HepG2 (cell line): ENCODE results near the gene NRG2. TPM values are rescaled to one million over a fixed set of nuclear protein-coding genes. Genes with fewer than 3 reads are reported as not detected.

Experiments
- ATAC-seq: fragments of 200-7000 bp; cut with Tn5 transposase; 3 replicates; pipeline ENCODE4 v1.9.1; 2020; ENCODE audit warnings: mild to moderate bottlenecking, moderate library complexity
- BruUV-seq: library from RNA; stranded (reverse); fragments of 400-500 nt; replicated peaks from 2 replicates; lab custom pipeline; 2021; lab: Mats Ljungman, UMichigan
- CTCF ChIA-PET: fragments of 300-600 bp; formaldehyde crosslinking; extraction: SDS; loops from one replicate; lab custom pipeline; 2021; ENCODE audit warnings: low total read pairs, inconsistent platforms, low intra/inter-chr PET ratio; lab: Yijun Ruan, JAX
- POLR2A ChIA-PET: fragments of 350-600 bp; sonication (Branson Sonifier 250); formaldehyde crosslinking; loops from one replicate; lab custom pipeline; 2020; ENCODE audit warnings: antibody characterized with exemption, inconsistent platforms; lab: Yijun Ruan, JAX
- DNase-seq: peaks from one replicate; pipeline ENCODE4 v3.0.0-alpha.2; 2015; ENCODE audit warnings: low spot score
- FAIRE-seq: peaks from 3 replicates; lab custom pipeline; 2011; peaks lifted over from hg19 to GRCh38; lab: Jason Lieb, UNC
- H2AFZ ChIP-seq: one replicate; pipeline ENCODE4 v1.6.1; 2011; ENCODE audit warnings: low read length, inconsistent platforms
- H3K27ac ChIP-seq: fragments of 300-600 bp; 3 replicates; pipeline ENCODE4 v1.8.0; 2011; ENCODE audit warnings: mixed run types, mild to moderate bottlenecking, mixed read lengths, low read length, inconsistent platforms; ENCODE audit not compliant: insufficient read depth; ENCODE audit errors: extremely low read length
- H3K27me3 ChIP-seq, 2 experiments: fragments of 200-600 bp in 1 of 2; 2 replicates in 1 of 2; 3 replicates in 1 of 2; pipeline versions ENCODE4 v1.6.0 to v1.8.0; 2011; ENCODE audit warnings: low read length in 2 of 2, mild to moderate bottlenecking in 2 of 2, moderate library complexity in 2 of 2, inconsistent platforms in 1 of 2; ENCODE audit not compliant: insufficient read depth in 2 of 2, control insufficient read depth in 1 of 2
- H3K36me3 ChIP-seq, 2 experiments: fragments of 200-600 bp in 1 of 2; replicated peaks in 1 of 2; 2 replicates in 1 of 2; 3 replicates in 1 of 2; pipeline versions ENCODE4 v1.5.1 to v1.8.0; 2011; ENCODE audit warnings: low read length in 2 of 2, inconsistent platforms in 1 of 2; ENCODE audit not compliant: insufficient read depth in 2 of 2, control insufficient read depth in 1 of 2
- H3K4me1 ChIP-seq: 2 replicates; pipeline ENCODE4 v1.5.1; 2012; ENCODE audit warnings: low read length, inconsistent platforms; ENCODE audit not compliant: insufficient read depth
- H3K4me2 ChIP-seq: 2 replicates; pipeline ENCODE4 v1.6.0; 2011; ENCODE audit warnings: low read depth, low read length, inconsistent platforms
- H3K4me3 ChIP-seq, 3 experiments: fragments of 200-600 bp in 1 of 3; sonication (generic), shearing (Covaris generic) in 1 of 3; replicated peaks in 1 of 3; 2 replicates each; pipeline ENCODE4 v1.5.1; 2011 to 2016; ENCODE audit warnings: low read length in 3 of 3, inconsistent platforms in 2 of 3, low read depth in 2 of 3, mild to moderate bottlenecking in 2 of 3, control low read depth in 1 of 3, mixed read lengths in 1 of 3; ENCODE audit not compliant: insufficient read depth in 1 of 3
- H3K79me2 ChIP-seq: one replicate; pipeline ENCODE4 v1.6.1; 2011; ENCODE audit warnings: low read length, inconsistent platforms; ENCODE audit not compliant: insufficient read depth
- H3K9ac ChIP-seq: 2 replicates; pipeline ENCODE4 v1.6.0; 2011; ENCODE audit warnings: mild to moderate bottlenecking, low read depth, low read length, inconsistent platforms; ENCODE audit not compliant: insufficient read depth
- H3K9me3 ChIP-seq: 2 replicates; pipeline ENCODE4 v1.5.1; 2012; ENCODE audit warnings: mild to moderate bottlenecking, low read length
- H4K20me1 ChIP-seq: 2 replicates; pipeline ENCODE4 v1.6.0; 2011; ENCODE audit warnings: inconsistent platforms, mild to moderate bottlenecking, low read length, moderate library complexity; ENCODE audit not compliant: insufficient read depth
- HDAC2 ChIP-seq: sonication (generic); formaldehyde crosslinking; IDR thresholded peaks from 2 replicates; pipeline ENCODE4 v1.4.0; 2020; ENCODE audit warnings: missing genetic modification reagents
- KLF13 ChIP-seq: sonication (generic); formaldehyde crosslinking; IDR thresholded peaks from 2 replicates; pipeline ENCODE4 v1.4.0; 2020; ENCODE audit warnings: mild to moderate bottlenecking, missing genetic modification reagents
- POLR2G ChIP-seq: fragments of 200-400 bp; formaldehyde crosslinking; IDR thresholded peaks from 2 replicates; pipeline ENCODE4 v1.6.1; 2018; ENCODE audit warnings: mild to moderate bottlenecking, low read depth, low read length, moderate library complexity
- ZBTB7B ChIP-seq: sonication (generic); formaldehyde crosslinking; IDR thresholded peaks from 2 replicates; pipeline ENCODE4 v1.4.0; 2020; ENCODE audit warnings: missing genetic modification reagents
- ZFP36L1 ChIP-seq: sonication (generic); formaldehyde crosslinking; IDR thresholded peaks from 2 replicates; pipeline ENCODE4 v1.8.0; 2022; ENCODE audit warnings: mild to moderate bottlenecking, missing genetic modification reagents, moderate library complexity
- ZNF230 ChIP-seq: sonication (generic); formaldehyde crosslinking; IDR thresholded peaks from 2 replicates; pipeline ENCODE4 v1.4.0; 2020; ENCODE audit warnings: mild to moderate bottlenecking, missing genetic modification reagents
- ZNF44 ChIP-seq: sonication (generic); formaldehyde crosslinking; IDR thresholded peaks from 2 replicates; pipeline ENCODE4 v1.5.1; 2020; ENCODE audit warnings: mild to moderate bottlenecking, missing genetic modification reagents
- ZNF501 ChIP-seq: sonication (generic); formaldehyde crosslinking; IDR thresholded peaks from 2 replicates; pipeline ENCODE4 v1.5.1; 2020; ENCODE audit warnings: mild to moderate bottlenecking, moderate library complexity, missing genetic modification reagents
- ZNF660 ChIP-seq: sonication (generic); formaldehyde crosslinking; IDR thresholded peaks from 2 replicates; pipeline ENCODE4 v1.5.1; 2020; ENCODE audit warnings: mild to moderate bottlenecking, low read depth, missing genetic modification reagents, borderline replicate concordance
- ZSCAN12 ChIP-seq: sonication (generic); formaldehyde crosslinking; IDR thresholded peaks from 2 replicates; pipeline ENCODE4 v1.9.0; 2021; ENCODE audit warnings: mild to moderate bottlenecking, missing genetic modification reagents
- WGBS: methylation state at CpG from one replicate; pipeline ENCODE4 v1.1.6; 2017; ENCODE audit warnings: low lambda C conversion rate; 5-methylcytosine and 5-hydroxymethylcytosine counted together
- in situ Hi-C: cut with HindIII; loops from 2 replicates; pipeline ENCODE4 v1.10.0; 2017; ENCODE audit warnings: low pct_unique_long_range_greater_than_20kb; ENCODE audit not compliant: extremely low pct_ligation_motif_present
- intact Hi-C: fragments of 100-400 bp; cut with micrococcal nuclease; formaldehyde crosslinking; loops from one replicate; pipeline ENCODE4 v1.10.0; 2022; ENCODE audit not compliant: unreplicated experiment
- polyA plus RNA-seq, 8 experiments: library from polyadenylated mRNA; depleted of rRNA in 3 of 8; stranded (reverse) in 7 of 8; unstranded in 1 of 8; fragments of >200 nt; fragmentation: Illumina TruSeq in 4 of 8; extraction: Trizol in 4 of 8; gene quantifications; 2 replicates each; pipeline versions ENCODE4 v1.2.1 to v1.2.3, GENCODE V29; 2011 to 2016; ENCODE audit warnings: low read depth in 4 of 8, missing spikeins in 1 of 8, mixed read lengths in 1 of 8; ENCODE audit not compliant: insufficient read depth in 1 of 8
- total RNA-seq, 5 experiments: library from RNA; depleted of rRNA; stranded (reverse); fragments of >200 nt; fragmentation: Illumina TruSeq; extraction: Trizol; gene quantifications; 2 replicates each; pipeline ENCODE4 v1.2.3, GENCODE V29; 2016; ENCODE audit warnings: low read depth in 1 of 5
- TF ChIP-seq, protein P1 (sequence below): sonication (generic); formaldehyde crosslinking; IDR thresholded peaks from 2 replicates; pipeline ENCODE4 v1.5.1; 2020; ENCODE audit warnings: mild to moderate bottlenecking, missing genetic modification reagents, moderate library complexity
- TF ChIP-seq, protein P2 (sequence below): sonication (generic); formaldehyde crosslinking; IDR thresholded peaks from 2 replicates; pipeline ENCODE4 v1.5.0; 2020; ENCODE audit warnings: missing genetic modification reagents, mild to moderate bottlenecking, borderline replicate concordance

The NRG2 gene
- total and polyA plus RNA-seq, 2 of the 13 experiments (the other 11 are each of a cell fraction or from before 2014, with no cell fraction given), result not detected

DNA sequence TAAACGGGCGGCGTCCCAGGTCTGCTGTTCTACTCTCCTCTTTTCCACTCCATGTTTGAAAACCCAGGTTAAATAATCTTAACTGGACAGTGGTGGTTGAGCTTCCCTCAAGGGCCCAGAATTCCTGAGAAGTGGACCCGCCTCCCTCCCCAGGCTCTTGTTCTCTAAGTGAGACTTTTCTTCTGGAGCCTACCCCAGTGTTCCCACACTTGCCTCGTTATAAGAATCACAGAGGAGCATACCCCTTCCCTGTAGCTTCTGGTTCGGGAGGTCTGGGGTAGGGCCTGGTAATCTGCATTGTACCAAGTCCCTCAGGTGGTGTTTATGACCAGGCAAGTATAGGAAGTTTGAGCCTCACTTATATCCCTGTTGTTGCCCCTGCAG is 235.5 kb downstream of the NRG2 start (continued):
- TF ChIP-seq HDAC2 (CRISPR knock-in tag) (no peak), ZNF230 (no peak), ZBTB7B (CRISPR knock-in tag) (no peak)

DNA sequence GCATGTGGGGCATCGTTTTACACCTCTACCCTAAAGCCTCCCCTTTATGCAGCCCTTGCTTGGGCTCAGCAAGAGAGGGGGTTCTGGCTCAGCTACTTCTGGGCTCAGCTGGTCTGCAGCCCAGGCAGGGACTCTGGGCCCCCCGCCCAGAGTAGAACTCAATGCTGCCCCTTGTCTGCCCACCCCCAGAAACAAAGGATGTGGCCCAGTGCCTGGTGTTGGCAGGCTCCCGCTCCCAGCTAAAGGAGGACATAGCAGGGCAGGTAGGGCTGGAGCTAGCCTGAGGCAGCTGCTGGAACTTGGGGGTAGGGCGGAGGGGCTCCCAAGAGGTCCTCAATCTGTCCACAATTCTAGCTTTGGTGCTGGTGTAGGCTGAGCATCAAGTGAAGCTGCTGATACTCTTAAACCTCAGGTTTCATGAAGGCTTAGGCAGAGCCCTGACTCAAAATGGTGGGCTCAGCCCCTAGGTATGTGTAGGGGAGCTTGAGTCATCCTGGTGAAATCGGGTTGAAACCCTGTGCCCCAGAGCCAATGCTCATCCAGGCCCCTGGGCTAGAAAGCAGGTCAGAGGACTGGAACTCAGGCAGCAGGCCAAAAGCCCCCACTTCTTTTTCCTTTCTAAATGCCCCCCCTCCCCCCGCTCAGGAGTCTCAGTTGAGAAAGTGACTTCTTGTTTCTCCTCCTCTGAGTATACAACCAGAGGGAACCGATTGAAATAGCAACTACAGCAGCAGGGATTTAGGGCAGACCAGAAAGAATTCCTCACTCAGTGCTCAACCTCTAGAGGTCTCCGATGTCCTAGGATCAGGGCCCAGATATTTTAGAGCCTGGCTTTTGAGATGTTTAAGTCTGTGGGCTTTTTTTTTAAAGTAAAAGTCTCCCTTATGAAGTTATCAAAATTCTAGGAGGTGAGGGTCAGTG is 236.1 kb downstream of the NRG2 start:
- CTCF ChIA-PET, result no interaction called here
- TF ChIP-seq, protein P1, sequence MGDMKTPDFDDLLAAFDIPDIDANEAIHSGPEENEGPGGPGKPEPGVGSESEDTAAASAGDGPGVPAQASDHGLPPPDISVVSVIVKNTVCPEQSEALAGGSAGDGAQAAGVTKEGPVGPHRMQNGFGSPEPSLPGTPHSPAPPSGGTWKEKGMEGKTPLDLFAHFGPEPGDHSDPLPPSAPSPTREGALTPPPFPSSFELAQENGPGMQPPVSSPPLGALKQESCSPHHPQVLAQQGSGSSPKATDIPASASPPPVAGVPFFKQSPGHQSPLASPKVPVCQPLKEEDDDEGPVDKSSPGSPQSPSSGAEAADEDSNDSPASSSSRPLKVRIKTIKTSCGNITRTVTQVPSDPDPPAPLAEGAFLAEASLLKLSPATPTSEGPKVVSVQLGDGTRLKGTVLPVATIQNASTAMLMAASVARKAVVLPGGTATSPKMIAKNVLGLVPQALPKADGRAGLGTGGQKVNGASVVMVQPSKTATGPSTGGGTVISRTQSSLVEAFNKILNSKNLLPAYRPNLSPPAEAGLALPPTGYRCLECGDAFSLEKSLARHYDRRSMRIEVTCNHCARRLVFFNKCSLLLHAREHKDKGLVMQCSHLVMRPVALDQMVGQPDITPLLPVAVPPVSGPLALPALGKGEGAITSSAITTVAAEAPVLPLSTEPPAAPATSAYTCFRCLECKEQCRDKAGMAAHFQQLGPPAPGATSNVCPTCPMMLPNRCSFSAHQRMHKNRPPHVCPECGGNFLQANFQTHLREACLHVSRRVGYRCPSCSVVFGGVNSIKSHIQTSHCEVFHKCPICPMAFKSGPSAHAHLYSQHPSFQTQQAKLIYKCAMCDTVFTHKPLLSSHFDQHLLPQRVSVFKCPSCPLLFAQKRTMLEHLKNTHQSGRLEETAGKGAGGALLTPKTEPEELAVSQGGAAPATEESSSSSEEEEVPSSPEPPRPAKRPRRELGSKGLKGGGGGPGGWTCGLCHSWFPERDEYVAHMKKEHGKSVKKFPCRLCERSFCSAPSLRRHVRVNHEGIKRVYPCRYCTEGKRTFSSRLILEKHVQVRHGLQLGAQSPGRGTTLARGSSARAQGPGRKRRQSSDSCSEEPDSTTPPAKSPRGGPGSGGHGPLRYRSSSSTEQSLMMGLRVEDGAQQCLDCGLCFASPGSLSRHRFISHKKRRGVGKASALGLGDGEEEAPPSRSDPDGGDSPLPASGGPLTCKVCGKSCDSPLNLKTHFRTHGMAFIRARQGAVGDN, result no peak
- TF ChIP-seq POLR2G (no peak), KLF13 (no peak), ZFP36L1 (no peak), ZSCAN12 (CRISPR knock-in tag) (no peak), ZNF44 (CRISPR knock-in tag) (no peak), ZNF660 (no peak), ZNF501 (CRISPR knock-in tag) (no peak)
- TF ChIP-seq, protein P2, sequence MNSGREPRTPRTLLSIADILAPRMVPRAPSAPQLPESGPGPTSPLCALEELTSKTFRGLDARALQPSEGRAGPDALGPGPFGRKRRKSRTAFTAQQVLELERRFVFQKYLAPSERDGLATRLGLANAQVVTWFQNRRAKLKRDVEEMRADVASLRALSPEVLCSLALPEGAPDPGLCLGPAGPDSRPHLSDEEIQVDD (CRISPR knock-in tag), result no peak

More for the DNA sequence above, 236.1 kb downstream of the NRG2 start:
- Histone ChIP-seq H3K79me2 (no peaks in the 10 kb centered on the region), H3K27ac (no peak overlapping the region), H3K36me3 (no peaks in the 10 kb centered on the region), H2AFZ (no peak overlapping the region), H3K9ac (no peak overlapping the region), H4K20me1 (peaks cover 2% of the 10 kb centered on the region; the same call in 1 of the 2 replicates), H3K4me1 (no peaks in the 10 kb centered on the region), H3K9me3 (no peaks in the 10 kb centered on the region), H3K4me2 (no peak overlapping the region), H3K27me3 (peaks cover 8 to 33% of the 10 kb centered on the region in 2 experiments; a peak in 3 of 5 replicates), H3K4me3 (no peak overlapping the region)
- in situ Hi-C loops, result no loop called here
- 0% methylated on average over 6 of the region's 8 CpGs for WGBS
- no peak for FAIRE-seq
- no peak for DNase-seq
- BruUV-seq, result no TSS peak
- no peak for ATAC-seq
- POLR2A ChIA-PET, result no interaction called here
- intact Hi-C loops, result no loop called here
